WTC11 (cell line): ENCODE measurements around the gene TTC39B. TPM values are rescaled to one million over a fixed set of nuclear protein-coding genes. Genes with fewer than 3 reads are reported as not detected.

Experiments
- ATAC-seq: fragments of 200-7000 bp; cut with Tn5 transposase; 2 replicates; pipeline ENCODE4 v1.10.0; 2021; ENCODE audit warnings: mild to moderate bottlenecking, moderate library complexity
- CTCF ChIA-PET: fragments of 300-600 bp; sonication (Branson Sonifier 250); formaldehyde crosslinking; loops from one replicate; lab custom pipeline; 2021; ENCODE audit warnings: antibody characterized with exemption; lab: Charles Lee
- POLR2A ChIA-PET: fragments of 350-600 bp; sonication (Branson Sonifier 250); formaldehyde crosslinking; loops from one replicate; lab custom pipeline; 2021; ENCODE audit warnings: antibody characterized with exemption; lab: Charles Lee
- DNase-seq: peaks from one replicate; pipeline ENCODE4 v3.0.0; 2021; ENCODE audit warnings: low spot score
- H3K27ac Mint-ChIP-seq: 2 replicates; pipeline ENCODE4 v1.8.0; 2021; ENCODE audit warnings: mixed read lengths
- H3K27me3 Mint-ChIP-seq: 2 replicates; pipeline ENCODE4 v1.8.0; 2021; ENCODE audit warnings: low read depth, mild to moderate bottlenecking, moderate library complexity, mixed read lengths
- H3K36me3 Mint-ChIP-seq: 2 replicates; pipeline ENCODE4 v1.8.0; 2021; ENCODE audit warnings: mixed read lengths
- H3K4me1 Mint-ChIP-seq: 2 replicates; pipeline ENCODE4 v1.8.0; 2022; ENCODE audit warnings: mixed read lengths
- H3K4me3 Mint-ChIP-seq: 2 replicates; pipeline ENCODE4 v1.8.0; 2021; ENCODE audit warnings: mild to moderate bottlenecking, moderate library complexity, mixed read lengths
- H3K9me3 Mint-ChIP-seq: 2 replicates; pipeline ENCODE4 v1.8.0; 2021; ENCODE audit warnings: mixed read lengths
- CBFB ChIP-seq: sonication (generic); formaldehyde crosslinking; IDR thresholded peaks from 2 replicates; pipeline ENCODE4 v1.8.1; 2022; ENCODE audit warnings: mild to moderate bottlenecking, low read depth, missing genetic modification reagents
- CREB1 ChIP-seq: sonication (generic); formaldehyde crosslinking; IDR thresholded peaks from 2 replicates; pipeline ENCODE4 v1.8.0; 2023; ENCODE audit warnings: mild to moderate bottlenecking, missing genetic modification reagents
- ESRRA ChIP-seq: sonication (generic); formaldehyde crosslinking; IDR thresholded peaks from 2 replicates; pipeline ENCODE4 v1.8.1; 2022; ENCODE audit warnings: mild to moderate bottlenecking, missing genetic modification reagents, borderline replicate concordance
- FOXJ3 ChIP-seq: sonication (generic); formaldehyde crosslinking; IDR thresholded peaks from 2 replicates; pipeline ENCODE4 v1.9.0; 2021; ENCODE audit warnings: missing genetic modification reagents, mild to moderate bottlenecking, borderline replicate concordance
- FOXK1 ChIP-seq: sonication (generic); formaldehyde crosslinking; IDR thresholded peaks from 2 replicates; pipeline ENCODE4 v1.8.0; 2022; ENCODE audit warnings: mild to moderate bottlenecking, moderate library complexity, missing genetic modification reagents
- FOXP1 ChIP-seq: sonication (generic); formaldehyde crosslinking; IDR thresholded peaks from 2 replicates; pipeline ENCODE4 v1.8.0; 2022; ENCODE audit warnings: missing genetic modification reagents, mild to moderate bottlenecking, moderate library complexity, borderline replicate concordance
- GTF2I ChIP-seq: fragments of 250-450 bp; sonication (Bioruptor Pico); conservative IDR thresholded peaks from 2 replicates; pipeline ENCODE4 v1.4.0; 2021; ENCODE audit warnings: mild to moderate bottlenecking
- IRF2 ChIP-seq: sonication (generic); formaldehyde crosslinking; IDR thresholded peaks from 2 replicates; pipeline ENCODE4 v1.8.0; 2022; ENCODE audit warnings: low read depth, missing genetic modification reagents, borderline replicate concordance
- KAT7 ChIP-seq: sonication (generic); formaldehyde crosslinking; IDR thresholded peaks from 2 replicates; pipeline ENCODE4 v1.8.1; 2023; ENCODE audit warnings: missing genetic modification reagents, mild to moderate bottlenecking, borderline replicate concordance
- NFE2L1 ChIP-seq: sonication (generic); formaldehyde crosslinking; IDR thresholded peaks from 2 replicates; pipeline ENCODE4 v1.8.1; 2023; ENCODE audit warnings: missing genetic modification reagents
- NR2C2 ChIP-seq: sonication (generic); formaldehyde crosslinking; IDR thresholded peaks from 2 replicates; pipeline ENCODE4 v1.8.0; 2022; ENCODE audit warnings: mild to moderate bottlenecking, missing genetic modification reagents
- NR3C1 ChIP-seq: sonication (generic); formaldehyde crosslinking; conservative IDR thresholded peaks from 2 replicates; pipeline ENCODE4 v1.8.1; 2023; ENCODE audit warnings: low read depth, mild to moderate bottlenecking, missing genetic modification reagents
- SP1 ChIP-seq: sonication (generic); formaldehyde crosslinking; conservative IDR thresholded peaks from 2 replicates; pipeline ENCODE4 v1.8.1; 2022; ENCODE audit warnings: missing genetic modification reagents
- TP53 ChIP-seq: sonication (generic); formaldehyde crosslinking; IDR thresholded peaks from 2 replicates; pipeline ENCODE4 v1.8.1; 2023; ENCODE audit warnings: mild to moderate bottlenecking, missing genetic modification reagents
- ZNF232 ChIP-seq: sonication (generic); formaldehyde crosslinking; IDR thresholded peaks from 2 replicates; pipeline ENCODE4 v1.8.0; 2022; ENCODE audit warnings: mild to moderate bottlenecking, missing genetic modification reagents
- total RNA-seq: library from RNA; stranded (reverse); gene quantifications from 3 replicates; pipeline ENCODE4 v1.2.3, GENCODE V29; 2021
- TF ChIP-seq, protein P1 (sequence below): sonication (generic); formaldehyde crosslinking; IDR thresholded peaks from 2 replicates; pipeline ENCODE4 v1.8.0; 2022; ENCODE audit warnings: mild to moderate bottlenecking, missing genetic modification reagents
- TF ChIP-seq, protein P2 (sequence below): sonication (generic); formaldehyde crosslinking; IDR thresholded peaks from 2 replicates; pipeline ENCODE4 v1.8.0; 2022; ENCODE audit warnings: mild to moderate bottlenecking, missing genetic modification reagents
- TF ChIP-seq, protein P3 (sequence below): fragments of 250-450 bp; sonication (Bioruptor Pico); IDR thresholded peaks from 2 replicates; pipeline ENCODE4 v1.9.0; 2021; ENCODE audit warnings: moderate library complexity, mild to moderate bottlenecking, inconsistent platforms, borderline replicate concordance
- TF ChIP-seq, protein P4 (sequence below): fragments of 250-450 bp; sonication (Bioruptor Pico); IDR thresholded peaks from 2 replicates; pipeline ENCODE4 v1.9.0; 2021; ENCODE audit warnings: mild to moderate bottlenecking
- TF ChIP-seq, protein P5 (sequence below): fragments of 250-450 bp; sonication (Bioruptor Pico); IDR thresholded peaks from 2 replicates; pipeline ENCODE4 v2.1.2; 2022; ENCODE audit warnings: mild to moderate bottlenecking, moderate library complexity
- TF ChIP-seq, protein P6 (sequence below): sonication (generic); formaldehyde crosslinking; IDR thresholded peaks from 2 replicates; pipeline ENCODE4 v1.8.1; 2022; ENCODE audit warnings: mild to moderate bottlenecking, missing genetic modification reagents, moderate library complexity, borderline replicate concordance
- TF ChIP-seq, protein P7 (sequence below): sonication (generic); formaldehyde crosslinking; IDR thresholded peaks from 2 replicates; pipeline ENCODE4 v1.8.1; 2023; ENCODE audit warnings: mild to moderate bottlenecking, missing genetic modification reagents
- TF ChIP-seq, protein P8 (sequence below): sonication (generic); formaldehyde crosslinking; IDR thresholded peaks from 2 replicates; pipeline ENCODE4 v1.8.0; 2023; ENCODE audit warnings: missing genetic modification reagents

TTC39B gene
- total RNA-seq, 1 experiment from 2014 or later, result 12.5 TPM

DNA sequence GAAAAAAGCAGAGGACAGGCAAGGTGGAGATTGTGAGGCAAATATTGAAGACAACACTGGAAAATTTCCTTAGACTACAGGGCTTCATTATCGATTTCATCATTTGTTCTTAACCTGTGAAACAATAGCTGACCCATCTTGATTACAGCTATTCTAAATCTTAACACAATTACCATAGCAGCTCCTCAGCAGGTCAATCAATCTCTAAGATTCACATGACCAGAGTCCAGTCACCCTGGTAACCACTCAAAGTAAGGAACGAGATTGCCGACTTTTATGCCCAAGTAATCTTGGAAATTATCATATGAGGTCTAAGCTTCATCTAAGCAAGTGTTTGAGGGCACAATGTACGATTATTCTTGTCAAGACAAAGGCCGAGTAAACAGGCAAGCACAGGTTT is 93.8 kb downstream of the TTC39B start:
- POLR2A ChIA-PET, result no interaction called here
- ATAC-seq, result no peak
- no peaks in the 10 kb centered on the region for H3K9me3 Mint-ChIP-seq

DNA sequence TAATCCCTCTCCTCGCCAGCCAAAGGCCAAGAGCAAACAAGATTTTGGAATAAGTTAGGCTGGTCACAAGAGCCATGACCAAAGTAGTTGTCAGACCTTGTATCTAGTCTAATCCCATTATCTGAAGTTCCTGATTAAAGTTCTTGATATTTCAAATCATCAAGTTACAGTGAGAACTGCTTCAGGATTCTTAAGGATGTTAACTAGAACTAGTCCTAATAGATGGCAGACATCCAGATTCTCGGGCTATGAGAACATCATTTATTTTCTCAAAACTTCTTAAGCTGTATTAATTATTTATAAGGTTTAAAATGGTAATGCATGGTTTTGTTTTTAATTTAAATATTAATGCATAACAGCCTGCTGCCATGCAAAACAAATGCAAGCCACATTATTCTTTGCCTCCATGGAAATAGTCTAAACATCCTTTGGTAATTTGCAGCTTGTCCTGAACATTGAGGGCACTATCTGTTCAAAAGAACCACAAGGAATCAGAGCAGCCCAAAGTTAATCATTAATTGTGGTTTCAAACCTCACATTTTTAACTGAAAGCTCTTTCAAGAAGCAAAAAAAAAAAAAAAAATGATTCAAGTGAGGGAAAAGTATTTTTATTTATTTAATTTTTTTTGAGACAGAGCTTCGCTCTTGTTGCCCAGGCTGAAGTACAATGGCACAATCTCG is 95.1 kb downstream of the TTC39B start:
- ChIA-PET POLR2A (interaction anchor here (0.7 kb wide), 1 partner anchor 74 kb away, joined by 11 read pairs; no protein-coding TSS in a partner anchor), CTCF (interaction anchor here (0.5 to 2.7 kb wide), 17 partner anchors 10 to 411 kb away, joined by 3 to 20 read pairs (median 4); partner anchors contain the start of gene CCDC171)
- peaks cover 4% of the 10 kb centered on the region for H3K9me3 Mint-ChIP-seq
- H3K27ac Mint-ChIP-seq, result no peak overlapping the region
- ATAC-seq, result no peak
- H3K4me1 Mint-ChIP-seq, result peaks cover 38% of the 10 kb centered on the region
- H3K4me3 Mint-ChIP-seq, result no peak overlapping the region
- peaks cover 10% of the 10 kb centered on the region for H3K36me3 Mint-ChIP-seq
- DNase-seq, result no peak
- no peaks in the 10 kb centered on the region for H3K27me3 Mint-ChIP-seq
- TF ChIP-seq, protein P1, sequence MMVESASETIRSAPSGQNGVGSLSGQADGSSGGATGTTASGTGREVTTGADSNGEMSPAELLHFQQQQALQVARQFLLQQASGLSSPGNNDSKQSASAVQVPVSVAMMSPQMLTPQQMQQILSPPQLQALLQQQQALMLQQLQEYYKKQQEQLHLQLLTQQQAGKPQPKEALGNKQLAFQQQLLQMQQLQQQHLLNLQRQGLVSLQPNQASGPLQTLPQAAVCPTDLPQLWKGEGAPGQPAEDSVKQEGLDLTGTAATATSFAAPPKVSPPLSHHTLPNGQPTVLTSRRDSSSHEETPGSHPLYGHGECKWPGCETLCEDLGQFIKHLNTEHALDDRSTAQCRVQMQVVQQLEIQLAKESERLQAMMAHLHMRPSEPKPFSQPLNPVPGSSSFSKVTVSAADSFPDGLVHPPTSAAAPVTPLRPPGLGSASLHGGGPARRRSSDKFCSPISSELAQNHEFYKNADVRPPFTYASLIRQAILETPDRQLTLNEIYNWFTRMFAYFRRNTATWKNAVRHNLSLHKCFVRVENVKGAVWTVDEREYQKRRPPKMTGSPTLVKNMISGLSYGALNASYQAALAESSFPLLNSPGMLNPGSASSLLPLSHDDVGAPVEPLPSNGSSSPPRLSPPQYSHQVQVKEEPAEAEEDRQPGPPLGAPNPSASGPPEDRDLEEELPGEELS (CRISPR knock-in tag), result no peak
- TF ChIP-seq FOXK1 (no peak), FOXJ3 (CRISPR knock-in tag) (no peak), ZNF232 (CRISPR knock-in tag) (no peak)
- TF ChIP-seq, protein P2, sequence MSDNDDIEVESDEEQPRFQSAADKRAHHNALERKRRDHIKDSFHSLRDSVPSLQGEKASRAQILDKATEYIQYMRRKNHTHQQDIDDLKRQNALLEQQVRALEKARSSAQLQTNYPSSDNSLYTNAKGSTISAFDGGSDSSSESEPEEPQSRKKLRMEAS (CRISPR knock-in tag), result no peak
- TF ChIP-seq, protein P3, sequence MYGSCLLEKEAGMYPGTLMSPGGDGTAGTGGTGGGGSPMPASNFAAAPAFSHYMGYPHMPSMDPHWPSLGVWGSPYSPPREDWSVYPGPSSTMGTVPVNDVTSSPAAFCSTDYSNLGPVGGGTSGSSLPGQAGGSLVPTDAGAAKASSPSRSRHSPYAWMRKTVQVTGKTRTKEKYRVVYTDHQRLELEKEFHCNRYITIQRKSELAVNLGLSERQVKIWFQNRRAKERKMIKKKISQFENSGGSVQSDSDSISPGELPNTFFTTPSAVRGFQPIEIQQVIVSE, result no peak

More for the DNA sequence above, 93.8 kb downstream of the TTC39B start:
- Mint-ChIP-seq H3K27ac (peak overlapping the region; percentile 38), H3K27me3 (no peaks in the 10 kb centered on the region), H3K4me1 (peaks cover 38% of the 10 kb centered on the region), H3K36me3 (peaks cover 6% of the 10 kb centered on the region; the same call in 1 of the 2 replicates), H3K4me3 (no peak overlapping the region)
- TF ChIP-seq, protein P4, sequence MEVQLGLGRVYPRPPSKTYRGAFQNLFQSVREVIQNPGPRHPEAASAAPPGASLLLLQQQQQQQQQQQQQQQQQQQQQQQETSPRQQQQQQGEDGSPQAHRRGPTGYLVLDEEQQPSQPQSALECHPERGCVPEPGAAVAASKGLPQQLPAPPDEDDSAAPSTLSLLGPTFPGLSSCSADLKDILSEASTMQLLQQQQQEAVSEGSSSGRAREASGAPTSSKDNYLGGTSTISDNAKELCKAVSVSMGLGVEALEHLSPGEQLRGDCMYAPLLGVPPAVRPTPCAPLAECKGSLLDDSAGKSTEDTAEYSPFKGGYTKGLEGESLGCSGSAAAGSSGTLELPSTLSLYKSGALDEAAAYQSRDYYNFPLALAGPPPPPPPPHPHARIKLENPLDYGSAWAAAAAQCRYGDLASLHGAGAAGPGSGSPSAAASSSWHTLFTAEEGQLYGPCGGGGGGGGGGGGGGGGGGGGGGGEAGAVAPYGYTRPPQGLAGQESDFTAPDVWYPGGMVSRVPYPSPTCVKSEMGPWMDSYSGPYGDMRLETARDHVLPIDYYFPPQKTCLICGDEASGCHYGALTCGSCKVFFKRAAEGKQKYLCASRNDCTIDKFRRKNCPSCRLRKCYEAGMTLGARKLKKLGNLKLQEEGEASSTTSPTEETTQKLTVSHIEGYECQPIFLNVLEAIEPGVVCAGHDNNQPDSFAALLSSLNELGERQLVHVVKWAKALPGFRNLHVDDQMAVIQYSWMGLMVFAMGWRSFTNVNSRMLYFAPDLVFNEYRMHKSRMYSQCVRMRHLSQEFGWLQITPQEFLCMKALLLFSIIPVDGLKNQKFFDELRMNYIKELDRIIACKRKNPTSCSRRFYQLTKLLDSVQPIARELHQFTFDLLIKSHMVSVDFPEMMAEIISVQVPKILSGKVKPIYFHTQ (CRISPR knock-in tag), result no peak
- TF ChIP-seq FOXP1 (CRISPR knock-in tag) (no peak), NR2C2 (CRISPR knock-in tag) (no peak), NR3C1 (CRISPR knock-in tag) (no peak), CBFB (CRISPR knock-in tag) (no peak), IRF2 (CRISPR knock-in tag) (no peak), NFE2L1 (no peak), ESRRA (CRISPR knock-in tag) (no peak), TP53 (CRISPR knock-in tag) (no peak), CREB1 (CRISPR knock-in tag) (no peak), SP1 (CRISPR knock-in tag) (no peak), KAT7 (no peak), GTF2I (CRISPR knock-in tag) (no peak), FOXJ3 (CRISPR knock-in tag) (no peak)
- TF ChIP-seq, protein P5, sequence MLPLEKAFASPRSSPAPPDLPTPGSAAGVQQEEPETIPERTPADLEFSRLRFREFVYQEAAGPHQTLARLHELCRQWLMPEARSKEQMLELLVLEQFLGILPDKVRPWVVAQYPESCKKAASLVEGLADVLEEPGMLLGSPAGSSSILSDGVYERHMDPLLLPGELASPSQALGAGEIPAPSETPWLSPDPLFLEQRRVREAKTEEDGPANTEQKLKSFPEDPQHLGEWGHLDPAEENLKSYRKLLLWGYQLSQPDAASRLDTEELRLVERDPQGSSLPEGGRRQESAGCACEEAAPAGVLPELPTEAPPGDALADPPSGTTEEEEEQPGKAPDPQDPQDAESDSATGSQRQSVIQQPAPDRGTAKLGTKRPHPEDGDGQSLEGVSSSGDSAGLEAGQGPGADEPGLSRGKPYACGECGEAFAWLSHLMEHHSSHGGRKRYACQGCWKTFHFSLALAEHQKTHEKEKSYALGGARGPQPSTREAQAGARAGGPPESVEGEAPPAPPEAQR (CRISPR knock-in tag), result no peak
- TF ChIP-seq, protein P6, sequence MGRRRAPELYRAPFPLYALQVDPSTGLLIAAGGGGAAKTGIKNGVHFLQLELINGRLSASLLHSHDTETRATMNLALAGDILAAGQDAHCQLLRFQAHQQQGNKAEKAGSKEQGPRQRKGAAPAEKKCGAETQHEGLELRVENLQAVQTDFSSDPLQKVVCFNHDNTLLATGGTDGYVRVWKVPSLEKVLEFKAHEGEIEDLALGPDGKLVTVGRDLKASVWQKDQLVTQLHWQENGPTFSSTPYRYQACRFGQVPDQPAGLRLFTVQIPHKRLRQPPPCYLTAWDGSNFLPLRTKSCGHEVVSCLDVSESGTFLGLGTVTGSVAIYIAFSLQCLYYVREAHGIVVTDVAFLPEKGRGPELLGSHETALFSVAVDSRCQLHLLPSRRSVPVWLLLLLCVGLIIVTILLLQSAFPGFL (CRISPR knock-in tag), result no peak
- TF ChIP-seq, protein P7, sequence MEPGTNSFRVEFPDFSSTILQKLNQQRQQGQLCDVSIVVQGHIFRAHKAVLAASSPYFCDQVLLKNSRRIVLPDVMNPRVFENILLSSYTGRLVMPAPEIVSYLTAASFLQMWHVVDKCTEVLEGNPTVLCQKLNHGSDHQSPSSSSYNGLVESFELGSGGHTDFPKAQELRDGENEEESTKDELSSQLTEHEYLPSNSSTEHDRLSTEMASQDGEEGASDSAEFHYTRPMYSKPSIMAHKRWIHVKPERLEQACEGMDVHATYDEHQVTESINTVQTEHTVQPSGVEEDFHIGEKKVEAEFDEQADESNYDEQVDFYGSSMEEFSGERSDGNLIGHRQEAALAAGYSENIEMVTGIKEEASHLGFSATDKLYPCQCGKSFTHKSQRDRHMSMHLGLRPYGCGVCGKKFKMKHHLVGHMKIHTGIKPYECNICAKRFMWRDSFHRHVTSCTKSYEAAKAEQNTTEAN, result no peak
- TF ChIP-seq, protein P8, sequence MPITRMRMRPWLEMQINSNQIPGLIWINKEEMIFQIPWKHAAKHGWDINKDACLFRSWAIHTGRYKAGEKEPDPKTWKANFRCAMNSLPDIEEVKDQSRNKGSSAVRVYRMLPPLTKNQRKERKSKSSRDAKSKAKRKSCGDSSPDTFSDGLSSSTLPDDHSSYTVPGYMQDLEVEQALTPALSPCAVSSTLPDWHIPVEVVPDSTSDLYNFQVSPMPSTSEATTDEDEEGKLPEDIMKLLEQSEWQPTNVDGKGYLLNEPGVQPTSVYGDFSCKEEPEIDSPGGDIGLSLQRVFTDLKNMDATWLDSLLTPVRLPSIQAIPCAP (CRISPR knock-in tag), result no peak
- DNase-seq, result no peak
- CTCF ChIA-PET, result interaction anchor here (1.1 to 2.7 kb wide), 2 partner anchors 19 to 144 kb away, joined by 3 to 20 read pairs; no protein-coding TSS in a partner anchor
